ENCODE results near the gene PPP2R5D.
"Not testable (repeated sequence)": the region's sequence is repeated elsewhere in the genome, so short reads cannot be mapped to it uniquely, and the experiment has no call there.

Gene PPP2R5D

DNA sequence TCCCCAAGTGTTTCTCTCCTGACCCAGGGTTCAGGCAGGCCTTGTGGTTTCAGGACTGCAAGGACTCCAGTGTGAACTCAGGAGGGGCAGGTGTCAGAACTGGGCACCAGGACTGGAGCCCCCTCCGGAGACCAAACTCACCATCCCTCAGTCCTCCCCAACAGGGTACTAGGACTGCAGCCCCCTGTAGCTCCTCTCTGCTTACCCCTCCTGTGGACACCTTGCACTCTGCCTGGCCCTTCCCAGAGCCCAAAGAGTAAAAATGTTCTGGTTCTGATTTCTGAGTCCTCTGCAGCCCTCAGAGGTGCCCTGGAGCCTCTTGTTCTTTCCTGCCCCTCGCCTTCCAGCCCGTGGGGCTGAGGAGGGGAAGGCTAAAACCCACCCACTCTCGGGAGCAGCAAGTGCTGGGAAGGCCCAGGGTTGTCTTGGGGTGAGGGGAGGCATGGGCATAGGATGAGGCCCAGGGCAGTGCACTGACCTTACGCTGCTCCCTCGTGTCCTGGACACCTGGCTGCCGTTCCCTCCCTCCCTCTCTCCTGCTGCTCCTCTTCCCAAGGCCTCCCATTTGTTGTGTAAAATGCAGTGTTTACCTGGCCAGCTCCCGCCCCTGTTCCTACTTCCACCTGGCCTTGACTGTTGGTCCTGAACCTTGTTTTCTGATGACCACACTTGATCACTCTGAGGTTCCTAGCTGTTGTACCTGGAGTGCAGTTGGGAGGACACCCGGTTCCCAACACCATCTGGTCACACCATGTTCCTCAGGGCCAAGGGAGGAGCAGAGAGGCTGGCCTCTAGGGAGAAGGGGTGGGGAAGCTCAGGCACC lies 45.2 kb upstream of the PPP2R5D start:
- no peak for FAIRE-seq
- TF ChIP-seq, protein P1, sequence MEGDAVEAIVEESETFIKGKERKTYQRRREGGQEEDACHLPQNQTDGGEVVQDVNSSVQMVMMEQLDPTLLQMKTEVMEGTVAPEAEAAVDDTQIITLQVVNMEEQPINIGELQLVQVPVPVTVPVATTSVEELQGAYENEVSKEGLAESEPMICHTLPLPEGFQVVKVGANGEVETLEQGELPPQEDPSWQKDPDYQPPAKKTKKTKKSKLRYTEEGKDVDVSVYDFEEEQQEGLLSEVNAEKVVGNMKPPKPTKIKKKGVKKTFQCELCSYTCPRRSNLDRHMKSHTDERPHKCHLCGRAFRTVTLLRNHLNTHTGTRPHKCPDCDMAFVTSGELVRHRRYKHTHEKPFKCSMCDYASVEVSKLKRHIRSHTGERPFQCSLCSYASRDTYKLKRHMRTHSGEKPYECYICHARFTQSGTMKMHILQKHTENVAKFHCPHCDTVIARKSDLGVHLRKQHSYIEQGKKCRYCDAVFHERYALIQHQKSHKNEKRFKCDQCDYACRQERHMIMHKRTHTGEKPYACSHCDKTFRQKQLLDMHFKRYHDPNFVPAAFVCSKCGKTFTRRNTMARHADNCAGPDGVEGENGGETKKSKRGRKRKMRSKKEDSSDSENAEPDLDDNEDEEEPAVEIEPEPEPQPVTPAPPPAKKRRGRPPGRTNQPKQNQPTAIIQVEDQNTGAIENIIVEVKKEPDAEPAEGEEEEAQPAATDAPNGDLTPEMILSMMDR (IDR thresholded peaks at IDR 0.05; ENCODE audit: insufficient read depth, missing control alignments) = no peak
- no peak for DNase-seq (ENCODE audit: insufficient read length, low spot score)

- no peak for FAIRE-seq
- no peak for DNase-seq (ENCODE audit: insufficient read length, low spot score)
- TF ChIP-seq, protein P1 (IDR thresholded peaks at IDR 0.05; ENCODE audit: insufficient read depth, missing control alignments) = no peak
Observed at GRCh38 chr6:42939810-42940167, 44.6 kb upstream of the PPP2R5D start.

- TF ChIP-seq, protein P1 (IDR thresholded peaks at IDR 0.05; ENCODE audit: insufficient read depth, missing control alignments) = no peak
- FAIRE-seq = no peak
- no peak for DNase-seq (ENCODE audit: insufficient read length, low spot score)
Observed at GRCh38 chr6:42940493-42941045, 43.8 kb upstream of the PPP2R5D start.

GRCh38 chr6:42941356-42941755 lies 43.0 kb upstream of the PPP2R5D start:
- not testable (repeated sequence) for DNase-seq (ENCODE audit: insufficient read length, low spot score); FAIRE-seq

GRCh38 chr6:42942444-42942843 lies 41.9 kb upstream of the PPP2R5D start:
- TF ChIP-seq, protein P1 (IDR thresholded peaks at IDR 0.05; ENCODE audit: insufficient read depth, missing control alignments) = no peak
- FAIRE-seq (no peak), DNase-seq (ENCODE audit: insufficient read length, low spot score) (no peak)

DNA sequence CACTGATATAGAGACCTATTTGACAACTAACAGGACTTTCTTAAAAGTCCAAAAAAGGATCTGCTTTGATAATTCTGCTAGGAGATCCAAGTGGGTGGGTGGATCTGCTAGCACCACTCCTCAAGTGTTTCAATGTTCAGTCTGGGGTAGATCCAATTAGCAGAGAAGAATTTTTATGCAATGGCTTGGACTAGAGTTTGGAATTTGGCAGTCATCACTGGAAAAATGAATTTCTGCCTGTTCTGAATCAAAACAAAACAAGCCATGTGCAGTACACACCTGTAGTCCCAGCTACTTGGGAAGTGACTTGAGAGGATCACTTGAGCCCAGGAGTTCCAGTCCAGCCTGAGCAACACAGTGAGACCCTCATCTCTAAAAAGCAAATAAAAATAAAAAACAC lies 36.4 kb upstream of the PPP2R5D start:
- TF ChIP-seq, protein P1 (IDR thresholded peaks at IDR 0.05; ENCODE audit: insufficient read depth, missing control alignments) = no peak
- DNase-seq (ENCODE audit: insufficient read length, low spot score) = no peak
- FAIRE-seq = no peak

GRCh38 chr6:42952389-42952788 lies 32.0 kb upstream of the PPP2R5D start:
- DNase-seq (ENCODE audit: insufficient read length, low spot score) = no peak
- FAIRE-seq = no peak

GRCh38 chr6:42954405-42954804 lies 30.0 kb upstream of the PPP2R5D start:
- not testable (repeated sequence) for FAIRE-seq; DNase-seq (ENCODE audit: insufficient read length, low spot score)

More at GRCh38 chr6:42952389-42952788, 32.0 kb upstream of the PPP2R5D start:
- TF ChIP-seq, protein P1 (IDR thresholded peaks at IDR 0.05; ENCODE audit: insufficient read depth, missing control alignments) = no peak

Data from D721Med (cell line).